ENCODE results near the gene CERS1.
A peak's percentile ranks its signal among the peaks of the same experiment; 100 is the strongest.

CERS1 gene, protein sequence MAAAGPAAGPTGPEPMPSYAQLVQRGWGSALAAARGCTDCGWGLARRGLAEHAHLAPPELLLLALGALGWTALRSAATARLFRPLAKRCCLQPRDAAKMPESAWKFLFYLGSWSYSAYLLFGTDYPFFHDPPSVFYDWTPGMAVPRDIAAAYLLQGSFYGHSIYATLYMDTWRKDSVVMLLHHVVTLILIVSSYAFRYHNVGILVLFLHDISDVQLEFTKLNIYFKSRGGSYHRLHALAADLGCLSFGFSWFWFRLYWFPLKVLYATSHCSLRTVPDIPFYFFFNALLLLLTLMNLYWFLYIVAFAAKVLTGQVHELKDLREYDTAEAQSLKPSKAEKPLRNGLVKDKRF

DNA sequence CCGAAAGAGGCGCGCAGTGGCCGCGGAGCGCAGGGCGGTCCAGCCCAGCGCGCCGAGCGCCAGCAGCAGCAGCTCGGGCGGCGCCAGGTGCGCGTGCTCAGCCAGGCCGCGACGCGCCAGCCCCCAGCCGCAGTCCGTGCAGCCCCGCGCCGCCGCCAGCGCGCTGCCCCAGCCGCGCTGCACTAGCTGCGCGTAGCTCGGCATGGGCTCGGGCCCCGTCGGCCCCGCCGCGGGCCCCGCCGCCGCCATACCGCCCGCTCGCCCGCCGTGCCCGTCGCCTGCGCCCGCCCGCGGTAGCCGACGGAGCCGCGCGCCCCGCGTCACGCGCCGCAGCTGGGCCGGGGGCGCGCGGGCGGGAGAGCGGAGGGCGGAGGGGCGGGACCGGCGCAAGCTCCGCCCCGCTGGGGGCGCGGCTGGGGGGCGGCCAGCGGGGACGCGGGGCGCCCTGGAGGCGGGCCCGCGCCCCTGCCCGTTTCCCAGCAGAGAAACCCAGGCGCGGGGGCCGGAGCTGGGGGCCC is at the start of gene CERS1:
TSS of gene CERS1 (minus strand) at position 335 of the 518 bp plus-strand sequence. CDS start at position 249, 86 bp downstream.
- peak; percentile 47 for DNase-seq

DNA sequence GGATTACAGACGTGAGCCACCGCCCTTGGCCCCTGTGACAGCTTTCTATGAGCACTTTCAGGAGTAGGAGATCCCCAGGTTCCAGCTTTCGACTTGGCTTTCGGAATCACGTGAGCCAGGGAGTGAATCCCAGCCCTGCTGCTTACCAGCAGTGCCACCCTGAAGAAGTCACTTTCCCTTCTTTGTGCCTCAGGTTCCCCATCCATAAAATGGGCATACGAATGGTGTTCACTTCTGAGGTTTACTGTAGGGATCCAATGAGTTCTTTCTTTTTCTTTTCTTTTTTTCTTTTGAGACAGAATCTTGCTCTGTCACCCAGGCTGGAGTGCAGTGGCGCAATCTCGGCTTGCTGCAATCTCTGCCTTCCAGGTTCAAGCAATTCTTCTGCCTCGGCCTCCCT is 49.3 kb upstream of the CERS1 start:
- no peak for DNase-seq

DNA sequence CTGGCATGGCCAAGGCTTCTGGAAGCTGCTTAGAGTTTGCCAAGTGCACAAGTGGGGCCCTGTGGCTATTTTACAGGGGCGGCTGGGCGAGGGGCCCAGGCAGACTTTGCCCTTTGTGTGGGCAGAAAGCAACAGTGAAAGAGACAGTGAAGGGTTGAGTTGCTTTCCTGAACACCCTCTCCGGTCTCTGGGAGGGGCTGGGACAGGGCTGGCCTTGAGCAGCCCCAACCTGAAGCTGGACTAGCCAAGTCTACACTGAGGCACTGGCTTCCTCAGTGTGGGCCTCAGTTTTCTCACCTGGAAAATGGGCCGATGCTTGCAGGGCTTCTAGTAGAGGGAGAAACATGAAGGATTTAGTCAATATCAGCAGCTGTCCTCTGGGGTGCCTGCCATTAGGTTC is 47.5 kb upstream of the CERS1 start:
- no peak for DNase-seq

DNA sequence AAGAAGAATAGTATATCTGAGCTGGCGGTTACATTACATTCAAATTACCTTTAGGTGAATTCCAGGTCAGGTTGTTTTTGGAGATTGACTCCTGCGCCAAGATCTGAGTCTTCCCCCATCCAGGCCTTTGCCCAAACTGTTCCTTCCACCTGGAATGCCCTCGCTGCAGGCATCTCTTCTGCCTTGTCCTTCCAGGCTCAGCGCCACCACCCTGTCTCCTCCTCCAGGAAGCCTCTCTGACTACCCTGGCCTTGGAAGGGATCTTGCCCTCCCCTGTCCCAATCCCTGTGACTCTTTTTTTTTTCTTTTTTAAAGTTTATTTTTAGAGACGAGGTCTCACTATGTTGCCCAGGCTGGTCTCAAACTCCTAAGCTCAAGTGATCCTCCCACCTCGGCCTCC is 46.7 kb upstream of the CERS1 start:
- DNase-seq, result no peak

DNA sequence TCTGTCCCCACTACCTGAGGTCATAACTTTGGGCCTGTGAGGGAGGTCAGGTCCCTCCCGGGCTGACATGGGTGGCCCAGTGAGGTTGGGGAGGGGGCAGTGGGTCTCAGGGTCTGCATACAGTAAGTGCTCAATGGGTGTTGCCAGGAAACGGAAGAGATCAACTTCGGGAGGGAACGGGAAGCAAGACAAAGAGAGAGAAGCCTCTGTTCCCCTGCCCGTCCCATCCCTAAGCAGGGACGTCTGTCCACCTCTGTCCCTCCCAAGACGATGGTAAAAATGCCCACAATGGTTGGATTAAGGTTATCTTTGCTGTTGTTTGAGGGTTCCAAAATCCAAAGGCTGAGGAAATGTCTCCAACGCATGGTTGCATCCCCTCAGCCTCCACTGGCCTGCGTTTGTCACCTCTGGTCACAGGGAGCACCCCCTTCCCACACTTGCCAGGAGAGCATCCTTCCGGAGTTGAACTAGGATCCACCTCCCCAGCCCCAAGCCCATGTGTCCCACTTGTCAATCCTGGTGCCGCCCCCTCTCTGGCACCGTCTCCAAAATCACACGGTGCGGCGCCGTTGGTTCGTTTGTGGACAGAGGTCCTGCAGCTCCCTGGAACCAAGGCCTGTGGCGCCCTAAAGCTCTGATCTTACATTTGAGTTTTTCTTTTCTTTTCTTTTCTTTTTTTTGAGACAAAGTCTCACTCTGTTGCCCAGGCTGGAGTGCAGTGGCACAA is 45.8 kb upstream of the CERS1 start:
- no peak for DNase-seq

DNA sequence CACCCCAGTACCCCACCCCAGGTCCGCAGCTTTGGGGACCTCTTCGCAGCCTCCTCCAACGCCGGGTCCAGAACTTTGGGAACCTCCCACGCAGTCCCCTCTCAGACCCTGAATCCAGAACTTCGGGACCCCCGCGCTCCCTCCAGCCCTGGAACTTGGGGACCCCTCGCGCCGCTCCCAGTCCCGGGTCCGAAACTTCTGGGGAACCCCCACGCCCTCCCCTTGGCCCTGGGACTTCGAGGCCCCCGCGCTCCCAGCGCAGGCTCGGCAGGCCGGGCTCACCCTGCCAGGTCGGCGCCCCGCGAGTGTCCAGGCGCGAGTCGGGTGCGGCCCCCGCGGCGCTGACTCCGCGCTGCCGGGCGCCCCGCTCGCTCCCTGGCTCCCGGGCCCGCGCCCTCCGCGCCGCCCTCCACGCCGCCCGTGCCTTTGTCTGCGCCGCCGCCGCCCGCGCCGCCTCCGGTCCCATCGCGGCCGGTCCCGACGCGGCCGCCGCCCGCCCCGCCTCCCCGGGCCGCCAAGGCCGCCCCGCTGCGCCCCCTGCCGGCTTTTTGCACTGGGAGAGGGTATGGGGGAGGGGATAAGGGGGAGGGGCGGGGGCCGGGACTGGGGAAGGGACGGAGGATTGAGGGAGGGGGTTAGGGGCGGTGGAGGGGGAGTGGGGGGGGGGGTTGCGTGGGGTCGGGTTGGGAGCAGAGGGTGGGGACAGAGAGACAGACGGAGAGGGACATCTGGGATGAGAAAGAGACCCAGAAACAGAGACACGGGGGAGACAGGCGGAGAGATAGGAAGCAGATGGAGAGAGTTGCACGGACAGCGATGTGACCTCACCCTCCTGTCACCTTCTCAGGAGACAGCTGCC is 45.0 kb upstream of the CERS1 start, which contains the start of gene HOMER3:
TSS of gene HOMER3 (minus strand) at position 449 of the 859 bp plus-strand sequence. CDS start 2,235 bp downstream, outside the sequence.
- DNase-seq, result peak; percentile 79

DNA sequence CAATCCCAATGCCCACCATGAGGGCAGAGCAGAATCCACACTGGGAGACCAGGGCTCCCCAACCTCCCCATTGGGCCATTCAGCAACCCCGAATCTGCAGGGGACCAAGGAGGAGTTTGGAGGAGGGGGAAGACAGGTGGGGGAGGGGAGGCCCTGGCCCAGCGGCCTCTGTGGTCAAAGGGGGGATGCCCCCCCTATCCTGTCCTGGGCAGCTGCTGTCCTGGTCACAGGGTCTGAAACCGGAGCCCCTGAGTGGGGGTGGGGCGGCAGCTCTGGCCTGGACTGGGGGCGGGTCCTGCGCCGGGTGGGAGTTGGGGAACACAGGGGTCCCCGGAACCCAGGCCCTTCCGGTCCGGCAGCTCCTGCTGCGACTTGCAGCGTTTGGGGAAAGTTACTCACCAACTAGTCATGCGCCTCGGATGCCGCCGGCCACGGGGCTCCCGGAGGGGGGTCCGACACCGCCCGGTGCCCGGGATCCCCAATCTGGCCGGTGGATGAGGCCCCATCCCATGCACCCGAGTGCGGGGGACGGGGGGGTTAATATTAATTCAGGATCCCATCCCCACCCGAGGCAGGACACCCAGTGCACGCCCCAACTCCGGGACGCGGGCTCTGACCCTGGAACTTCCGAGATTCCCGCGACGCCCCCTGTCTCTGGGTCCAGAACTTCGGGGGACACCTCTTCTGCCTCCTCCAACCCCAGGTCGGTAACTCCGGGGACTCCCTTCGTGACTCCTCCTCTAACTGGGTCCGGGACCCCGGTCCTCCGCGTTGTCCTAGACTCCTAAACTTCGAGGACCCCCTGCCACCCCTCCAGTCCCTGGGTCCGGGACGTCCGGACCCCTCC is 44.2 kb upstream of the CERS1 start:
- peak; percentile 22 for DNase-seq

DNA sequence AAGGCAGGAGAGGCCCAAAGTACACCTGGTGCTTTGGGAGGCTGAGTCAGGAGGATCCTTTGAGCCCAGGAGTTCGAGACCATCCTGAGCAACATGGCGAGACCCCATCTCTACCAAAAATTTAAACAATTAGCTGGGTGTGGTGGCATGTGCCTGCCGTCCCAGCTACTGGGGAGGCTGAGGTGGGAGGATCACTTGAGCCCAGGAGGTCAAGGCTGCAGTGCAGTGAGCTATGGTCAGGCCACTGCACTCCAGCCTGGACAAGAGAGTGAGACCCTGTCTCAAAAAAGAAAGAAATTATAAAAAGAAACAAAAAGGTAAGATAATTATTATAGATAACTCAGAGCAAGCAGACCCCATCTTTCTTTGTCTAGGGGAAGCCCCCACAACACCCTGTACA is 43.2 kb upstream of the CERS1 start:
- DNase-seq, result no peak

DNA sequence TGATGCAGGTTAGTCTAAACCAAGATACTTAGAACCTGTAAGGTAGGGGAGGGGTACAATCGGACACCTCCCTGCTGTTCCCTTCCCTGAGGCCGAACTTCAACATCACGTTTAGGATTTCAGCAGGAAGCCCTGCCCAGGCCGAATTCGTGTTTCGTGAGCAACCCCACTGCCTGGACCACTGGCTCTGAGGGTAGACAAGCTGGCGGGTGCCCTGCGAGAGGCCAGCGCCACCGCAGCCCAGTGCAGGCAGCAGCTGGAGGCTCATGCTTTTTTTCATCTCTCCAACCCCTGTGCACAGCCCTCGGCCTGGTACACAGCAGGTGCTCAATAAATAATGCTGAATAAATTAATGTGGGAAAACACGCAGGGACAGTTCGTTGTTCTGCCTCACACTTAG is 37.3 kb upstream of the CERS1 start:
- DNase-seq, result no peak

DNA sequence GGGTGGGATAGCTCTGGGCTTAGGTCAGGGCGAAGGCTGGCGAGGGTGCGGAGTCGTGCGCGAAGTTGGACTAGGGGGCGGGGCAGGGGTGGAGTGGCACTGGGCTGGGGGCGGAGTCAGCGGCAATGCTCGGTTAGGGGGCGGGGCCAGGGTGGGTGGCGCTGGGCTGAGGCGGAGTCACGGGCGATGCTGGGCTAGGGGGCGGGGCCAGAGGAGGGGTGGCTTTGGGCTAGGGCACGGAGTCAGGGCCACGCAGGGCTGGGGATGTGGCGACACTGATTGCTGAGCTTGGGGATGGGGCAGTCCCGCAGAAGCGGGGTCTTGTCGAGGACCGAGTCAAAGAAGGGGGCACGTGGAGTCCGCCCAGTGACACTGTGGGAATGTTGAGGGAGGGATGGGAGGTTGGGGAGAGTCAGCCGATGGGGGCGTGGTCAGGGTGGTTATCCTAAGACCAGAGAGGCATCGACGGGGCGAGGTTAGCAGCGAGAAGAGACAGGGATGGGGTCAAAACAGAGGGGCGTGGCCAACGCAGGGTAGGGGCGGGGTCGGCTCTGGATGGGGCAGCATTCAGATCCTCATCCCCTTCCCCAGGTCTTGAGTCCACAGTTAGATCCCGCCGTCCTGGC is 36.4 kb upstream of the CERS1 start:
- DNase-seq, result peak; percentile 77

DNA sequence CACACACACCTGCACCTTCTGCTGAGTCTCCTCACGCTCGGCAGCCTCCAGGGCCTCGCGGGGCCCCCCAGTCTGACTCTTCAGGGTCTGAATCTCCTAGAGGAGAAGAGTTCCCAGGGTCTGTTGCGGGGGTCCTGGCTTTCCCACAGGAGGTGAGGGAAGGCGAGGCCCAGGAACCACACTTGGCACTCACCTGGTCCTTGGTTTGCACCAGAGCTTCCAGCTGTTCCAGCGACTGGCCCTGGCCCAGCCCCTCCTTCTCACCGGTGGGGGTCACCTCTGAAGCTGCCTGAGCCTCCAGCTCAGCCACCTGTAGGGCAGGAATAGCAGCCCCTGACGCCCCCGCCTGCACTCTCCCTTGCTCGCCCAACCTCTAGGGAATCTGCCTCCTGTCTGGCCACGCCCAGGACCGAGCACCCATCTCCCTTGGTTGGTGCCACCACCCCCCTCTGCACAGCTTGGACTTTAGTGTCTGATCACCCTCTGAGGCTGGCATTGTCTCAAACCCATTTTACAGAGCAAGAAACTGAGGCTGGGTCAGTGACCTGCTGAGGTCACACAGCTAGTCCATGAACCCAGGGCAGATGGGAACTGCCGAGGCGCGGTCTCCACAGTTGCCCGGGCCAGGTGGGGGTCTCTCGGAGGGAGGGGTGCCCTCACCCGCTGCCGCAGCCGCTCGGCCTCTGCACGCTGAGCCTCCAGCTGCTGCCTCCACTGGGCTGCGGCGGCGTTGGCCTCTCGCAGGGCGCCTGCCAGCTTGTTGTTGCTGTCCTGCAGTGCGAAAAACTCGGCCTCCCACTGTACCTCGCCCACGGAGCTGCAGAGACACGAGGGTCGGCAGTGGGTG is 35.6 kb upstream of the CERS1 start:
- DNase-seq, result no peak

DNA sequence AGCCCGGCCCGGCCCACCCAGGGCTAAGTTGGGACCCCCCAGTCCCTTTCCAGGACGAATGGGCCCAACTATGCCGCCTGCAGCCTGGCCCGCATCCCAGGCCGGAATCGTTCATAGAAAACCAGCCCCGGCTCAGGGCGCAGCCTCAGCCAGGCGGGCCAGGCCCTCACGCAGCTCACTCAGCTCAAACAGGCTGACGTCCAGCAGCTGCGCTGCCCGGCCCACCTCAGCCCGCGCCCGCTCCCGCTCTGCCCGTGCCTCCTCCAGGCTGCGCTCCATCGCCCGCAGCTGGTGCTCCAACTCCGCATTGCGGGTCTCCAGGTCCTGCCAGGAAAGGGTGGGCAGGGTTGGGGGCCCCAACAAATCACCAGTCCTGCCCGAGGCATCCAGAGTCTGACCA is 33.4 kb upstream of the CERS1 start:
- no peak for DNase-seq

DNA sequence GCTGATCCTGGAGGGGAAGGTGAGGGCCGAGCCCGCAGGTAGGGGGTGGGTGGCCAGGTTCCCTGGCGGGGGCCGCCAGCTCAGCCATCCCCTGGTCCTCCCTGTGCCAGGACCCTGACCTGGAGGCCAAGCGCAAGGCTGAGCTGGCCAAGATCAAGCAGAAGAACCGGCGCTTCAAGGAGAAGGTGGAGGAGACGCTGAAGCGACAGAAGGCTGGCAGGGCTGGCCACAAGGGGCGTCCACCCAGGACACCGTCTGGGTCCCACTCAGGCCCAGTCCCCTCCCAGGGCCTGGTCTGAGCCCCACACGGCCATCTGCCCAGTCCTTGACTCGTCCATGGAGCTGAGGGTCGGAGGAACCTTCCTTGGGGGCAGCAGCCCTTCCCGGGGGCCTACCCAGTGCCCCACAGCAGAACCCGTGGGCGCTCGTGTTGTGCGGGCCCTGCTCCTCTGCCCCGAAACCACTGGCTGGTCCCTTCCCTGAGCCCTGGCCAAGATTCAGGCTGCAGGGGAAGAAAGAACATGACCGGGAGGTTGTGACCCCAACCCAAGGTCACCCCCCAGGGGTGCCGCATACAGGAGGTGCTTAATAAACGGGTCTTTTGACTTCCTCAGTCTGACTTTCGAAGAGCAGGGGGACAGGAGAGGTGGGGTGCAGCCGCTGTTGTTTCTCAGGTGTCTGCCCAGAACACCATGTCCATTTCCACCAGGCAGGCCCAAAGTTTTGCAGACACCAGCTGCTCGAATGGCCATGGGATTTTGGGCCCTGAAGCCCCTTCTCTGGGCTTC is 32.3 kb upstream of the CERS1 start:
- DNase-seq, result no peak

DNA sequence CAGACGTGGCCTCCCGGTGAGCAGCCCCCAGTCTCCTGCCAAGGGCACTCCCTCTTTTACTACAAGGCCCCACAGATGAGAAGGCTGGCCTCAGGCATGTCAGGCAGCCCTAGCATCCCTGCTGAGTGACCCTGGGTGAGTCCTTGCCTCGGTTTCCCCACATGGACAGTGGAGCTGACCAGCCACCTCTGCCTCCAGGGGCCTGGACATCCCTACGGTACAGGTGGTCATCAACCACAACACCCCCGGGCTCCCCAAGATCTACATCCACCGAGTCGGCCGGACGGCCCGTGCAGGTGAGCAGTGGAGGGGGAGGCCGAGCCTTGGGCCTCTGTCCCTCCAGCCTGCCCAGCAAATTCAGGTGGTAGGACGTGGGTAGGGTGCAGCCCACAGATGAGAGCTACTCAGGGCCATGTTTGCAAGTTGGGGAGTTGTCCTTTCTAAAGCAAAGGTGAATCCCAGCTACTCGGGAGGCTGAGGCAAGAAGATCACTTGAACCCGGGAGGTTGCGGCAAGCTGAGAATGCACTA is 28.8 kb upstream of the CERS1 start:
- DNase-seq, result no peak

DNA sequence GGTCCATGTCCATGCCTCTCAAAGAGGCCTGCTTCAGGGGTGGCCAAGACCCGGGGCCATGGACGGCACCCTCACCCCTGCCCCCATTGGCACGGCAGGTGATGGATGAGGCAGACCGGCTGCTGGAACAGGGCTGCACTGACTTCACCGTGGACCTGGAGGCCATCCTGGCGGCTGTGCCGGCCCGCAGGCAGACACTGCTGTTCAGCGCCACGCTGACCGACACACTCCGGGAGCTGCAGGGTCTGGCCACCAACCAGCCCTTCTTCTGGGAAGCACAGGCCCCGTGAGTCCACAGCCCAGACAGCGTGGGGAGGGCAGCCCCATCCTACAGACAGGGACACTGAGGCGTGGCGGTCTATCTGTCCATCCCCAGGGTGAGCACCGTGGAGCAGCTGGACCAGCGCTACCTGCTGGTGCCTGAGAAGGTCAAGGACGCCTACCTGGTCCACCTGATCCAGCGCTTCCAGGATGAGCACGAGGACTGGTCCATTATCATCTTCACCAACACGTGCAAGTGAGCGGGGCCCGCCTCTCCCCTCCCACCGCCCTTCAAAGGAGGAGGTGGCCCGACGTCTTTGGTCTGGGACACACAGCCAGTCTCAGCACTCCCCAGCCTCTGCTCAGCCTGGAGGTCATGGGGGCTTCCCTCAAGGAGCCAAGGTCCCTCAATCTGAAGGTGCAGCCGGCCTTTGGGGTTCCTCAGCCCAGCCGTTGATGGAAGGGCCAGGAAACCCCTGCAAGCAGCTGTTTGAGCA is 26.4 kb upstream of the CERS1 start:
- no peak for DNase-seq

DNA sequence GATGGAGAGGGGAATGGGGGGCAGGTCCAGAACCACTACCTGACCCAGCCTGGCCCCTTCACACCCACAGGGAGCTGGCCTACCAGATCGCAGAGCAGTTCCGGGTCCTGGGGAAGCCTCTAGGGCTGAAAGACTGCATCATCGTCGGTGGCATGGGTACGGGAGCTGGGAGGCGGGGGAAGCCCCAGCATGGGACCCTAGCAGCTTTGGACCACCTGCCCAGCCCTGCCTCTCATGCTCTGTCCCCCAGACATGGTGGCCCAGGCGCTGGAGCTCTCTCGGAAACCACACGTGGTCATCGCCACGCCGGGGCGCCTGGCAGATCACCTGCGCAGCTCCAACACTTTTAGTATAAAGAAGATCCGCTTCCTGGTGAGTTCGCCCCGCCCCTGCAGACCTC is 25.6 kb upstream of the CERS1 start:
- no peak for DNase-seq

DNA sequence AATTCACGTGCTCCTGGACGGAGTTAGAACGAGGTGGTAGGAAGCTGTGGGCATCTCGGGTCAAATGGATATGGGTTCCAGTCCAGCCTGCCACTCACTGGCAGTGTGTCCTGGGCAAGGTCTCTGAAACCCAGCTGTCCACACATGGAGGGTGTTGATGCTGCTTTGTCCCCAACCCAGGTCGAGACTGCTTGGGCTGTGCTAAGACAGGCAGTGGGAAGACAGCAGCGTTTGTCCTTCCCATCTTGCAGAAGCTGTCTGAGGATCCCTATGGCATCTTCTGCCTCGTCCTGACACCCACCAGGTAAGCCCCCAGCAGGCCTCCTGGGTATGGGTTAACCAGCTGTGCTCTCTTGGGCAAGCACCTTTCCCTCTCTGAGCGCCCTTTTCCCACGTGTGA is 24.4 kb upstream of the CERS1 start:
- no peak for DNase-seq

DNA sequence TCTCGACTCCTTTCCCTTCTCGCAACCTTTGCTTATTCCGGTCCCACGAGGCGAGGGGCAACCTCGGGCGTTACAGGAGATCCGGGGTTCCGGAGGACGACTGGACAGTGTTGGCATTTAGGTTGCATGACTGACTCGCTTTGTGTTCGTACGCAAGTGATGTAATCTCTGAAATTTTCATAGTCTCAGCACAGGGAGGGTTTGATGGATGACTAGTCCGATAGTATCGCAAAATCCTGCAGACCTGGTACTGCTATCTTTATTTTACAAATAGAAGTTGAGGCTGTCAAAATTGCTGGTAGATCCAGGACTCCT is 23.9 kb upstream of the CERS1 start:
- no peak for DNase-seq
